HG02981 (cell line): Measurements from ENCODE around the gene ANKRD1.
A peak's percentile ranks its signal among the peaks of the same experiment; 100 is the strongest.
"Not testable (repeated sequence)": the region's sequence is repeated elsewhere in the genome, so short reads cannot be mapped to it uniquely, and the experiment has no call there.

ENCODE experiments used
- ATAC-seq: cut with Tn5 transposase; IDR thresholded peaks from one replicate; pipeline ENCODE4 v1.9.1; 2021; ENCODE audit warnings: mild to moderate bottlenecking, moderate library complexity; ENCODE audit not compliant: unreplicated experiment

Gene ANKRD1

GRCh38 chr10:90913774-90914420, 7.0 kb downstream of the ANKRD1 start:
- no peak for ATAC-seq

GRCh38 chr10:90912854-90913479, 7.9 kb downstream of the ANKRD1 start:
- ATAC-seq, result no peak

GRCh38 chr10:90912174-90912573, 8.7 kb downstream of the ANKRD1 start:
- ATAC-seq, result no peak

GRCh38 chr10:90911133-90912051, 9.5 kb downstream of the ANKRD1 start:
- ATAC-seq, result peak; percentile 65

- ATAC-seq, result no peak
Measured at GRCh38 chr10:90906596-90906995, 14.3 kb downstream of the ANKRD1 start.

GRCh38 chr10:90905925-90906324, 15.0 kb downstream of the ANKRD1 start:
- no peak for ATAC-seq

- ATAC-seq, result not testable (repeated sequence)
Measured at GRCh38 chr10:90896916-90897315, 24.0 kb downstream of the ANKRD1 start.

- ATAC-seq, result no peak
Measured at GRCh38 chr10:90893190-90893589, 27.7 kb downstream of the ANKRD1 start.

GRCh38 chr10:90890347-90890746, 30.5 kb downstream of the ANKRD1 start:
- ATAC-seq, result no peak

GRCh38 chr10:90889636-90890035, 31.3 kb downstream of the ANKRD1 start:
- ATAC-seq, result no peak

GRCh38 chr10:90888387-90888786, 32.5 kb downstream of the ANKRD1 start:
- ATAC-seq, result no peak

- no peak for ATAC-seq
Measured at GRCh38 chr10:90887555-90887954, 33.3 kb downstream of the ANKRD1 start.

- ATAC-seq, result no peak
Measured at GRCh38 chr10:90885176-90885575, 35.7 kb downstream of the ANKRD1 start.

- no peak for ATAC-seq
Measured at GRCh38 chr10:90884431-90884830, 36.5 kb downstream of the ANKRD1 start.

GRCh38 chr10:90880059-90880719, 40.7 kb downstream of the ANKRD1 start:
- not testable (repeated sequence) for ATAC-seq

- no peak for ATAC-seq
Measured at GRCh38 chr10:90879062-90879461, 41.8 kb downstream of the ANKRD1 start.

GRCh38 chr10:90872648-90873020, 48.3 kb downstream of the ANKRD1 start:
- peak; percentile 3 for ATAC-seq

GRCh38 chr10:90871766-90872647, 48.9 kb downstream of the ANKRD1 start, which contains the start of gene RPP30:
Gene RPP30, plus strand, starts transcription at chr10:90871974. Its CDS starts 13 bp downstream, at chr10:90871987.
- peak; percentile 97 for ATAC-seq

- peak; percentile 46 for ATAC-seq
Measured at GRCh38 chr10:90871279-90871765, 49.6 kb downstream of the ANKRD1 start.

- ATAC-seq, result no peak
Measured at GRCh38 chr10:90866050-90866598, 54.8 kb downstream of the ANKRD1 start.
